Caco-2 (cell line): ENCODE measurements around the gene XPNPEP2. TPM values are rescaled to one million over a fixed set of nuclear protein-coding genes. Genes with fewer than 3 reads are reported as not detected.

ENCODE experiments used
- BruUV-seq: library from RNA; stranded (reverse); fragments of 400-500 nt; replicated peaks from 2 replicates; lab custom pipeline; 2021; lab: Mats Ljungman, UMichigan
- CTCF ChIA-PET: fragments of 300-600 bp; sonication (Branson Sonifier 250); formaldehyde crosslinking; loops from one replicate; lab custom pipeline; 2022; ENCODE audit warnings: antibody characterized with exemption; lab: Charles Lee
- POLR2A ChIA-PET: fragments of 300-600 bp; sonication (Branson Sonifier 250); formaldehyde crosslinking; loops from one replicate; lab custom pipeline; 2022; ENCODE audit warnings: antibody characterized with exemption; lab: Charles Lee
- DNase-seq, 2 experiments: peaks; one replicate each; pipeline versions ENCODE4 v3.0.0 to v3.0.0-alpha.2; 2020 to 2022
- H3K27me3 ChIP-seq: replicated peaks from 2 replicates; pipeline ENCODE4 v1.6.0; 2011; ENCODE audit warnings: low read length; ENCODE audit not compliant: control insufficient read depth, insufficient read depth
- H3K36me3 ChIP-seq: 2 replicates; pipeline ENCODE4 v1.5.1; 2011; ENCODE audit warnings: low read length; ENCODE audit not compliant: control insufficient read depth, insufficient read depth
- H3K4me1 ChIP-seq: fragments of 250-450 bp; sonication (Bioruptor Pico); 2 replicates; pipeline ENCODE4 v1.5.1; 2020; ENCODE audit warnings: mild to moderate bottlenecking
- H3K4me3 ChIP-seq: 2 replicates; pipeline ENCODE4 v1.5.1; 2011; ENCODE audit warnings: low read depth, mild to moderate bottlenecking, control low read depth, low read length
- H3K9me3 ChIP-seq: fragments of 250-450 bp; sonication (Bioruptor Pico); 2 replicates; pipeline ENCODE4 v1.5.1; 2020; ENCODE audit warnings: mild to moderate bottlenecking, moderate library complexity
- H3K27ac Mint-ChIP-seq: one replicate; pipeline ENCODE4 v1.8.0; 2022; ENCODE audit warnings: mixed read lengths; ENCODE audit not compliant: unreplicated experiment
- H3K27me3 Mint-ChIP-seq: one replicate; pipeline ENCODE4 v1.8.0; 2022; ENCODE audit warnings: mixed read lengths; ENCODE audit not compliant: insufficient read depth, unreplicated experiment
- H3K36me3 Mint-ChIP-seq: one replicate; pipeline ENCODE4 v1.8.0; 2022; ENCODE audit warnings: mild to moderate bottlenecking, mixed read lengths; ENCODE audit not compliant: insufficient read depth, unreplicated experiment
- H3K4me1 Mint-ChIP-seq: one replicate; pipeline ENCODE4 v1.8.0; 2022; ENCODE audit warnings: low read depth, mixed read lengths; ENCODE audit not compliant: unreplicated experiment
- H3K4me3 Mint-ChIP-seq: one replicate; pipeline ENCODE4 v1.8.0; 2022; ENCODE audit warnings: mild to moderate bottlenecking, moderate library complexity, mixed read lengths; ENCODE audit not compliant: unreplicated experiment
- H3K9me3 Mint-ChIP-seq: one replicate; pipeline ENCODE4 v1.8.0; 2022; ENCODE audit warnings: mixed read lengths; ENCODE audit not compliant: unreplicated experiment
- intact Hi-C: fragments of 100-400 bp; cut with micrococcal nuclease; formaldehyde crosslinking; loops from one replicate; pipeline ENCODE4 v1.10.0; 2022; ENCODE audit not compliant: unreplicated experiment
- total RNA-seq: library from RNA; stranded (reverse); gene quantifications from 2 replicates; pipeline ENCODE4 v1.2.3, GENCODE V29; 2022
- TF ChIP-seq, protein P1 (sequence below), 2 experiments: fragments of 200-600 bp in 1 of 2; IDR thresholded peaks; 1 replicate in 1 of 2; 2 replicates in 1 of 2; pipeline versions ENCODE4 v1.5.1 to v1.8.0; 2011 to 2022; ENCODE audit warnings: antibody characterized with exemption in 1 of 2, control low read depth in 1 of 2, inconsistent platforms in 1 of 2, low read depth in 1 of 2, low read length in 1 of 2, mild to moderate bottlenecking in 1 of 2, moderate library complexity in 1 of 2; ENCODE audit not compliant: insufficient read depth in 1 of 2, severe bottlenecking in 1 of 2, unreplicated experiment in 1 of 2

XPNPEP2 gene
- total RNA-seq, 1 experiment from 2014 or later, result 0.32 TPM

DNA sequence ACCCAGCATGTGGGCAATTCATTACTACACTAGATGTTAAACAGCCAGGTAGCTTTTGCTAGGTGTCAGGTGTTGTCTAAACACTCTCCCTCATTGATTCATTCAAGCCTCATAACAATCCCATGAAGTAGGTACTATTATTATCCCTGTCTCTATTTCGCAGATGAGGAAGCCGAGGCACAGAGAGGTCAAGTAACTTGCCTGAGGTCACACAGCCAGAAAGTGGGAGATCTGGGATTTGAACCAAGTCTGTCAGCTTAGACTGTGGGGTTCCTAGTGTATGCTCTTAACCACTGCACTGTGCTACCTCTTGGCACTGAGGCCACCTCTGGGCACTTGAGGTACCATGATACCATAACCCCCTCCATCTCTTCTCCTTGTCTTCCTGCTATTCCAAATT lies 17.4 kb upstream of the XPNPEP2 start:
- POLR2A ChIA-PET, result no interaction called here
- H3K36me3 Mint-ChIP-seq, result no peaks in the 10 kb centered on the region
- no peak for DNase-seq
- Histone ChIP-seq H3K4me1 (no peaks in the 10 kb centered on the region), H3K4me3 (no peak overlapping the region), H3K27me3 (no peaks in the 10 kb centered on the region), H3K9me3 (no peaks in the 10 kb centered on the region), H3K36me3 (no peaks in the 10 kb centered on the region)
- intact Hi-C loops, result no loop called here
- peaks cover 3% of the 10 kb centered on the region for H3K27me3 Mint-ChIP-seq
- TF ChIP-seq, protein P1, sequence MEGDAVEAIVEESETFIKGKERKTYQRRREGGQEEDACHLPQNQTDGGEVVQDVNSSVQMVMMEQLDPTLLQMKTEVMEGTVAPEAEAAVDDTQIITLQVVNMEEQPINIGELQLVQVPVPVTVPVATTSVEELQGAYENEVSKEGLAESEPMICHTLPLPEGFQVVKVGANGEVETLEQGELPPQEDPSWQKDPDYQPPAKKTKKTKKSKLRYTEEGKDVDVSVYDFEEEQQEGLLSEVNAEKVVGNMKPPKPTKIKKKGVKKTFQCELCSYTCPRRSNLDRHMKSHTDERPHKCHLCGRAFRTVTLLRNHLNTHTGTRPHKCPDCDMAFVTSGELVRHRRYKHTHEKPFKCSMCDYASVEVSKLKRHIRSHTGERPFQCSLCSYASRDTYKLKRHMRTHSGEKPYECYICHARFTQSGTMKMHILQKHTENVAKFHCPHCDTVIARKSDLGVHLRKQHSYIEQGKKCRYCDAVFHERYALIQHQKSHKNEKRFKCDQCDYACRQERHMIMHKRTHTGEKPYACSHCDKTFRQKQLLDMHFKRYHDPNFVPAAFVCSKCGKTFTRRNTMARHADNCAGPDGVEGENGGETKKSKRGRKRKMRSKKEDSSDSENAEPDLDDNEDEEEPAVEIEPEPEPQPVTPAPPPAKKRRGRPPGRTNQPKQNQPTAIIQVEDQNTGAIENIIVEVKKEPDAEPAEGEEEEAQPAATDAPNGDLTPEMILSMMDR (IDR thresholded peaks at IDR 0.05; ENCODE audit: insufficient read depth in 1 of 2, low read depth in 1 of 2, low read length in 1 of 2, severe bottlenecking in 1 of 2, unreplicated experiment in 1 of 2), result no peak
- peaks cover 5% of the 10 kb centered on the region for H3K4me1 Mint-ChIP-seq
- CTCF ChIA-PET, result no interaction called here
- no peaks in the 10 kb centered on the region for H3K9me3 Mint-ChIP-seq
- H3K4me3 Mint-ChIP-seq, result no peak overlapping the region
- H3K27ac Mint-ChIP-seq, result no peak overlapping the region
- BruUV-seq, result no TSS peak

DNA sequence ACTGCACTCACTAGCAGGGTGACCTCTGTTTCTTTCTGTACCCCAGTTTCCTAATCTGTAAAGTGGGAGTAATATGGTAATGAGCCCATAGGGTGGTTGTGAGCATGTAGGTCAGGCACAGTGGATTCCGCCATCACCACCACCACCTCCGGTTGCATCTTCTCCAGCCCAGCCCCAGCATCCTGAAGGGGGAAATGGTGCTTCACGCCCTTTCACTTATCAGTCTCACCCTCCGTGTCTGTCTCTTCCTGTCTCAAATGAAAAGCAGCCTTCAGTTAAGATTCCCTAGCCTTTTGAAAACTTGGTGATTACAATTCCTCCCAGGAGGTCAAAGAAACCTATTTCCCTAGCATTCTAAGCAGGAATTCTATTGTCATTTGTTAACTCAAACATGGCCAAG lies 16.9 kb upstream of the XPNPEP2 start:
- no peak overlapping the region for H3K4me3 Mint-ChIP-seq

DNA sequence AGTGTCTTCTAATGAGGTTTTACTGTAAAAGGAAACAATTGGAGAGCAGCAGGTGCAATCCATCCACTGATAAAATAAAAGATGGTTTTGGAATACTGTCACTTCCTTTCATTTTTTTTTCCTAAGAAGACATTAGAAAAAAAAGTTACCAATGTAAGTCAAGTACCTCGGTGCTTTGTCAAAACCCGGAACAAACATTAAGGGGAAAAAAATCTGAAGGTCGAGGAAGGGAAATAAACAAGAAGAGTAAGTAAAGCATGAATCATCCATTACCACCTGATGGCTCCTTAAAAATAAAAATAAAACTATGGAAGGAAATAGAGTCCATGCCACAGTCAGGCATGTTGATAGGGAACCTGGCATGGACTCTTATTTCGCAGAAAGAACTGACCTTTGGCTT lies 15.3 kb upstream of the XPNPEP2 start:
- Mint-ChIP-seq H3K4me1 (peaks cover 6% of the 10 kb centered on the region), H3K27me3 (peaks cover 3% of the 10 kb centered on the region), H3K27ac (no peak overlapping the region), H3K4me3 (no peak overlapping the region), H3K36me3 (no peaks in the 10 kb centered on the region), H3K9me3 (no peaks in the 10 kb centered on the region)
- ChIA-PET POLR2A (no interaction called here), CTCF (no interaction called here)
- no peaks in the 10 kb centered on the region for H3K9me3 ChIP-seq
- intact Hi-C loops, result no loop called here
- H3K36me3 ChIP-seq, result no peaks in the 10 kb centered on the region
- DNase-seq, result no peak
- TF ChIP-seq, protein P1 (IDR thresholded peaks at IDR 0.05; ENCODE audit: insufficient read depth in 1 of 2, low read depth in 1 of 2, low read length in 1 of 2, severe bottlenecking in 1 of 2, unreplicated experiment in 1 of 2), result no peak
- H3K4me3 ChIP-seq, result no peak overlapping the region
- no peaks in the 10 kb centered on the region for H3K27me3 ChIP-seq
- H3K4me1 ChIP-seq, result no peaks in the 10 kb centered on the region
- no TSS peak for BruUV-seq

More for the DNA sequence above, 16.9 kb upstream of the XPNPEP2 start:
- intact Hi-C loops, result no loop called here
- no peaks in the 10 kb centered on the region for H3K9me3 ChIP-seq
- Mint-ChIP-seq H3K27me3 (peaks cover 3% of the 10 kb centered on the region), H3K9me3 (no peaks in the 10 kb centered on the region), H3K27ac (no peak overlapping the region), H3K4me1 (peaks cover 6% of the 10 kb centered on the region), H3K36me3 (no peaks in the 10 kb centered on the region)
- ChIA-PET CTCF (no interaction called here), POLR2A (no interaction called here)
- no peak overlapping the region for H3K4me3 ChIP-seq
- BruUV-seq, result no TSS peak
- TF ChIP-seq, protein P1 (IDR thresholded peaks at IDR 0.05; ENCODE audit: insufficient read depth in 1 of 2, low read depth in 1 of 2, low read length in 1 of 2, severe bottlenecking in 1 of 2, unreplicated experiment in 1 of 2), result no peak
- no peaks in the 10 kb centered on the region for H3K4me1 ChIP-seq
- DNase-seq, result no peak
- H3K27me3 ChIP-seq, result no peaks in the 10 kb centered on the region
- H3K36me3 ChIP-seq, result no peaks in the 10 kb centered on the region
